WERI-Rb-1 (cell line): ENCODE data around the gene PRR15L.

ENCODE experiments used
- DNase-seq: peaks from one replicate; pipeline ENCODE4 v3.0.0-alpha.2; 2020
- H3K27ac ChIP-seq: fragments of 250-450 bp; sonication (Bioruptor Pico); 2 replicates; pipeline ENCODE4 v1.5.1; 2020; ENCODE audit warnings: mild to moderate bottlenecking, moderate library complexity
- H3K27me3 ChIP-seq: fragments of 250-450 bp; sonication (Bioruptor Pico); 2 replicates; pipeline ENCODE4 v1.5.1; 2021; ENCODE audit warnings: mild to moderate bottlenecking, low read depth, moderate library complexity; ENCODE audit not compliant: insufficient read depth, severe bottlenecking
- H3K36me3 ChIP-seq: fragments of 250-450 bp; sonication (Bioruptor Pico); 2 replicates; pipeline ENCODE4 v1.5.1; 2020; ENCODE audit warnings: mild to moderate bottlenecking, moderate library complexity
- H3K4me3 ChIP-seq: 2 replicates; pipeline ENCODE4 v1.5.1; 2011; ENCODE audit warnings: low read depth, mild to moderate bottlenecking, control low read depth, low read length
- H3K9me3 ChIP-seq: fragments of 250-450 bp; sonication (Bioruptor Pico); 2 replicates; pipeline ENCODE4 v1.5.1; 2021; ENCODE audit warnings: mild to moderate bottlenecking, moderate library complexity; ENCODE audit not compliant: severe bottlenecking
- TF ChIP-seq, protein P1 (sequence below): IDR thresholded peaks from 2 replicates; pipeline ENCODE4 v1.5.1; 2011; ENCODE audit warnings: low read depth, mild to moderate bottlenecking, control low read depth, inconsistent platforms, low read length

Gene PRR15L

DNA sequence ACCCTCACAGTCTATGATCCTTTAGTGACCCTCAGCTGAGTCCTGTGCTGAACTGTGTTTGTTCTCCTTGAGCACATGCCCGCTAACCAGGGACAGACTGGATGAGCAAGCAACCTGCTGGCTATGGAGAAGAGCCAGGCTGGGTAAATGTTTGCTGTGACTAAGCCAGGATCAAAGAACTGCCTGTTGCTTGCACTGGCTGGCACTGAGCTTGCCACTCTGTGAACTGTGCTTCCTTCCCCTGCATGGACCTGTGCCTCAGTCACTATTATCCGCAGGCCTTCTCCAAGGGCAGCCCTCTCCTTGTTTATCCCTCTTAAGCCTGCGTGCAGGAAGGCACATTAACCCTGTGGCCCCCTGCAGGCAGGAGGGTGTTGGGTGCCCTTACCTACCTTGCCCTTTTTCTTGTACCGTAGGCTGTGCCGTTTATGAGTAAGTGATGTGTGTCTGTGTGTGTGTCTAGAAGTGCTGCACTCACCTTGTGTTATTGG, 8.9 kb downstream of the PRR15L start:
- Histone ChIP-seq H3K36me3 (no peaks in the 10 kb centered on the region), H3K27ac (peak overlapping the region; percentile 10), H3K27me3 (no peaks in the 10 kb centered on the region), H3K4me3 (peak overlapping the region; percentile 34), H3K9me3 (no peaks in the 10 kb centered on the region)
- DNase-seq = peak; percentile 75
- TF ChIP-seq, protein P1, sequence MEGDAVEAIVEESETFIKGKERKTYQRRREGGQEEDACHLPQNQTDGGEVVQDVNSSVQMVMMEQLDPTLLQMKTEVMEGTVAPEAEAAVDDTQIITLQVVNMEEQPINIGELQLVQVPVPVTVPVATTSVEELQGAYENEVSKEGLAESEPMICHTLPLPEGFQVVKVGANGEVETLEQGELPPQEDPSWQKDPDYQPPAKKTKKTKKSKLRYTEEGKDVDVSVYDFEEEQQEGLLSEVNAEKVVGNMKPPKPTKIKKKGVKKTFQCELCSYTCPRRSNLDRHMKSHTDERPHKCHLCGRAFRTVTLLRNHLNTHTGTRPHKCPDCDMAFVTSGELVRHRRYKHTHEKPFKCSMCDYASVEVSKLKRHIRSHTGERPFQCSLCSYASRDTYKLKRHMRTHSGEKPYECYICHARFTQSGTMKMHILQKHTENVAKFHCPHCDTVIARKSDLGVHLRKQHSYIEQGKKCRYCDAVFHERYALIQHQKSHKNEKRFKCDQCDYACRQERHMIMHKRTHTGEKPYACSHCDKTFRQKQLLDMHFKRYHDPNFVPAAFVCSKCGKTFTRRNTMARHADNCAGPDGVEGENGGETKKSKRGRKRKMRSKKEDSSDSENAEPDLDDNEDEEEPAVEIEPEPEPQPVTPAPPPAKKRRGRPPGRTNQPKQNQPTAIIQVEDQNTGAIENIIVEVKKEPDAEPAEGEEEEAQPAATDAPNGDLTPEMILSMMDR = peak; percentile 79

DNA sequence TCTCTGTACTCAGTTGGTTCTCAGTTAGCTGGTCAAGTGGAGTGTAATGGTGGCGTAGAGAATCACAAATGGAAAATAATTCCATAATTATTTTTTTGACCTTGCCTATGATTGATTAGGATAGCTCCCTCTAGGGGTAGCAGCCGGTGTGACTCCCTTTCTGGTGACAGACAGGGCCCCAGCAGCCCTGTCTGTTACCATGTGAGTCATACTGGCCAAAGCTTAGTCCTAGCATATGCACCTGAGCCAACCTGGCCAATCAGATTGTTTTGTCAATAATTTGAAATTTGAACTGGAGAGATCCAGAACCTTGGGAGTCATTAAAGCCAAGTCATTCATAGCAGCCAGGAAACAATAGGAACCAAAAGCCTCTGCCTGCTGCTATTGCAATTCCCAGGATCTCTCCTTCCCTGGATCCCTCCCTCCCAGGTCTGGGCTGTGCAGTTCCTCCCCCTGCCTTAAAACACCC, 10.7 kb downstream of the PRR15L start:
- peak; percentile 90 for DNase-seq
- Histone ChIP-seq H3K27me3 (no peaks in the 10 kb centered on the region), H3K4me3 (no peak overlapping the region), H3K27ac (peak overlapping the region; percentile 38), H3K9me3 (no peaks in the 10 kb centered on the region), H3K36me3 (no peaks in the 10 kb centered on the region)
- TF ChIP-seq, protein P1 = peak; percentile 77

DNA sequence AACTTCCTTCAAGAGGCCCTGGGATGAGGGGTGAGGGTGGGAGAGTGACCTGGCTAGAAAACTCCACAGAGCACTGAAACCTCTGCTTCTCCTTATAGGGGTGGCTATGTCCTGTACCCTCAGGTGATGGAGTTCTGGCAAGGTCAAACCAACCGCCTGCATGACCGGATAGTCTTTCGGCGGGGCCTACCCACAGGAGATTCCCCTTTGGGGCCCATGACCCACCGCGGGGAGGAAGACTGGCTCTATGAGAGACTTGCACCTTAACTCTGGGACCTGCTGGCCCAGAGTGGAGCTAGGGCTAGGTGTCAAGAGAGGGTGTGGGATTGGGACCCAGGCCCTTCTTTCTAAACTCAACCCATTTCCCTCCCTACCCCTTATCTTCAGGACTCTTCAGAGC, 11.2 kb downstream of the PRR15L start:
- H3K9me3 ChIP-seq = no peaks in the 10 kb centered on the region
- TF ChIP-seq, protein P1 = no peak
- no peaks in the 10 kb centered on the region for H3K27me3 ChIP-seq
- peak overlapping the region; percentile 17 for H3K27ac ChIP-seq
- DNase-seq = no peak
- no peaks in the 10 kb centered on the region for H3K36me3 ChIP-seq
- H3K4me3 ChIP-seq = no peak overlapping the region

DNA sequence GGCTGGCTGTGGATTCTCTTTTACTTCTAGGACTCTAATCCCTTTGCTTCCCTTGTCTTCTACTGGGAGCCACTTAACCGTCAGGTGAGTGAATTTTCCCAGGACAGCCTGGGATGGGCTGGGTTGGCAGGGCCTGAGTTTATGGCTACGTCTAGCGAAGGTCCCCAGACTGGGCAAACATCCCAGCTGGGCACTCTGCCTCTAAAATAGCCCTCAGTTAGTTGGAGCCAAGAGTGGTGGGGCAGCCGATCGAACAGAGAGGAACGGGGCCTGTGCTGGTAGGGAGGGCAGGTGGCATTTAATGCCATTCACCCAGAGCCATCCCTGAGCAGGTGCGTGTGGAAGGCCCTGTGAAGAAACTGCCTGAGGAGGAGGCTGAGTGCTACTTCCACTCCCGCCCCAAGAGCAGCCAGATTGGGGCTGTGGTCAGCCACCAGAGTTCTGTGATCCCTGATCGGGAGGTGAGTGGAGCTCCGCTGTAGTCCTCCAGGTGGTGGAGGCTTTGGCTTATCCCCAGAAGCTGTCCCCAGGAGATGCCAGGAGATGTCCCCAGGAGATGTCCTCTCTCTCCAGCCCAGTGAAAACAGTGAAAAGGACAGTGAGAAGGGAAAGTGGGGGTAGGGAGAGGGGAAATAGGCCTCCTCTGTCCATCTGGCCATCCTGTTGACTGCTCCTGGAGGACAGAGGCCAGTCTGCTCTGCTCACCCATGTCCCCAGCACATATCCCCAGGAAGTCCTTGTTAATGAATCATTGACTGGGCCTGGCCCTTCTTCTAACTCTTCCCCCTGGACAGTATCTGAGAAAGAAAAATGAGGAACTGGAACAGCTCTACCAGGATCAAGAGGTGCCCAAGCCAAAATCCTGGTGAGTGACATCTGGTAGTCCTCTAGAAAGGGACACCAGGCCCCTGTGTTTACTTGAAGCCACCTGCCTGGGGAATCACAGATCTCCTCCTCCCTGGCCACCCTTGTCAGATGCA, 11.9 kb downstream of the PRR15L start:
- Histone ChIP-seq H3K36me3 (no peaks in the 10 kb centered on the region), H3K9me3 (peaks cover 3% of the 10 kb centered on the region), H3K27me3 (no peaks in the 10 kb centered on the region), H3K27ac (no peak overlapping the region; the same call in 1 of the 2 replicates), H3K4me3 (no peak overlapping the region)
- TF ChIP-seq, protein P1 = no peak
- DNase-seq = no peak

DNA sequence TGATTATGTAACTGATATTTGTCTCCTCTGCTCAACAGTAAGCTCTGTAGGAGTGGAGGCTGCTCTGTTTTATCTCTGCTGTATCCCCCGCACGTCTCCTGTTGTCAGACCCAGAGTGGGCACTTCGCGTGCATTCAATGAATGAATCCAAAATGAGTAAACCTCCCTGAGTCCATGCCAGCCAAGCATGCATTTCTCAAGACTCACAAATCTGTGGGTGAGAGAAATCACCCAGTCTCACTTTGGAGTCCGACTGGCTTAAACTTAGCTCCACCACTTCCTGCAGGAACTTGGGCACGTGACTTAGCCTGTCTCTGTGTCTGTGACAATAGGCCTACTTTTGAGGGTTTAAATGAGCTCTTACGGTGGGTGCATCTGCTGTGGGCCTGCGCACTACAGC, 12.6 kb downstream of the PRR15L start:
- Histone ChIP-seq H3K27me3 (no peaks in the 10 kb centered on the region), H3K4me3 (no peak overlapping the region), H3K9me3 (peaks cover 3% of the 10 kb centered on the region), H3K27ac (no peak overlapping the region), H3K36me3 (no peaks in the 10 kb centered on the region)
- DNase-seq = no peak
- TF ChIP-seq, protein P1 = no peak
